GM18870 (cell line): ENCODE results near the gene ZBTB12.
"Not testable (repeated sequence)": the region's sequence is repeated elsewhere in the genome, so short reads cannot be mapped to it uniquely, and the experiment has no call there.

Experiments used
- ATAC-seq: cut with Tn5 transposase; IDR thresholded peaks from one replicate; pipeline ENCODE4 v1.9.1; 2021; ENCODE audit warnings: moderate library complexity; ENCODE audit not compliant: unreplicated experiment

Gene ZBTB12

GRCh38 chr6:31901953-31902643 is at the start of gene ZBTB12:
Gene ZBTB12 (minus strand): TSS chr6:31902086. CDS start chr6:31901305, 781 bp downstream.
- no peak for ATAC-seq

- no peak for ATAC-seq
Measured at GRCh38 chr6:31949926-31950548, 48.2 kb upstream of the ZBTB12 start.

GRCh38 chr6:31948753-31949413 is 47.0 kb upstream of the ZBTB12 start:
- no peak for ATAC-seq

GRCh38 chr6:31948306-31948705 is 46.4 kb upstream of the ZBTB12 start:
- ATAC-seq: no peak

GRCh38 chr6:31947864-31948263 is 46.0 kb upstream of the ZBTB12 start:
- no peak for ATAC-seq

GRCh38 chr6:31947070-31947675 is 45.3 kb upstream of the ZBTB12 start:
- no peak for ATAC-seq

GRCh38 chr6:31946370-31946885 is 44.5 kb upstream of the ZBTB12 start:
- no peak for ATAC-seq

- no peak for ATAC-seq
Measured at GRCh38 chr6:31945507-31946369, 43.9 kb upstream of the ZBTB12 start, which contains the start of gene CFB. Gene CFB (plus strand): TSS chr6:31946095. CDS start chr6:31946222, 127 bp downstream.

- no peak for ATAC-seq
Measured at GRCh38 chr6:31945154-31945506, 43.2 kb upstream of the ZBTB12 start.

GRCh38 chr6:31943742-31944141 is 41.9 kb upstream of the ZBTB12 start:
- ATAC-seq: no peak

- no peak for ATAC-seq
Measured at GRCh38 chr6:31940256-31940664, 38.4 kb upstream of the ZBTB12 start.

GRCh38 chr6:31935823-31936222 is 33.9 kb upstream of the ZBTB12 start:
- ATAC-seq: no peak

- ATAC-seq: no peak
Measured at GRCh38 chr6:31935021-31935420, 33.1 kb upstream of the ZBTB12 start.

GRCh38 chr6:31933537-31933936 is 31.7 kb upstream of the ZBTB12 start:
- ATAC-seq: no peak

- ATAC-seq: not testable (repeated sequence)
Measured at GRCh38 chr6:31932137-31932536, 30.3 kb upstream of the ZBTB12 start.

GRCh38 chr6:31930962-31931361 is 29.1 kb upstream of the ZBTB12 start:
- no peak for ATAC-seq

- no peak for ATAC-seq
Measured at GRCh38 chr6:31928672-31928939, 26.7 kb upstream of the ZBTB12 start.

- no peak for ATAC-seq
Measured at GRCh38 chr6:31927863-31928671, 26.2 kb upstream of the ZBTB12 start.

- no peak for ATAC-seq
Measured at GRCh38 chr6:31927242-31927862, 25.5 kb upstream of the ZBTB12 start, which contains the start of gene C2. Gene C2 (plus strand): TSS chr6:31927717. CDS start chr6:31927753, 36 bp downstream.
